Measurements from ENCODE around the gene SURF2.
"Not testable (repeated sequence)": the region's sequence is repeated elsewhere in the genome, so short reads cannot be mapped to it uniquely, and the experiment has no call there.

Gene SURF2

GRCh38 chr9:133387680-133388079, 31.3 kb downstream of the SURF2 start:
- no peak overlapping the region for H3K4me3 Mint-ChIP-seq
- no peaks in the 10 kb centered on the region for H3K4me1 Mint-ChIP-seq (ENCODE audit: low read depth)
- no peaks in the 10 kb centered on the region for H3K9me3 Mint-ChIP-seq
- peaks cover 3% of the 10 kb centered on the region for H3K27me3 Mint-ChIP-seq
- H3K36me3 Mint-ChIP-seq (ENCODE audit: low read depth) = no peaks in the 10 kb centered on the region
- no peak overlapping the region for H3K27ac Mint-ChIP-seq

GRCh38 chr9:133389025-133389557, 32.7 kb downstream of the SURF2 start:
- no peaks in the 10 kb centered on the region for H3K9me3 Mint-ChIP-seq

GRCh38 chr9:133389562-133389961, 33.2 kb downstream of the SURF2 start:
- no peaks in the 10 kb centered on the region for H3K9me3 Mint-ChIP-seq
- no peak overlapping the region for H3K27ac Mint-ChIP-seq
- no peak overlapping the region for H3K4me3 Mint-ChIP-seq
- H3K4me1 Mint-ChIP-seq (ENCODE audit: low read depth) = no peaks in the 10 kb centered on the region
- H3K27me3 Mint-ChIP-seq = peaks cover 3% of the 10 kb centered on the region
- H3K36me3 Mint-ChIP-seq (ENCODE audit: low read depth) = no peaks in the 10 kb centered on the region

More at GRCh38 chr9:133389025-133389557, 32.7 kb downstream of the SURF2 start:
- Mint-ChIP-seq H3K4me3 (no peak overlapping the region), H3K27me3 (peaks cover 3% of the 10 kb centered on the region), H3K36me3 (ENCODE audit: low read depth) (no peaks in the 10 kb centered on the region), H3K27ac (no peak overlapping the region), H3K4me1 (ENCODE audit: low read depth) (no peaks in the 10 kb centered on the region)

GRCh38 chr9:133390713-133391112, 34.4 kb downstream of the SURF2 start:
- H3K4me1 Mint-ChIP-seq (ENCODE audit: low read depth) = no peaks in the 10 kb centered on the region
- no peaks in the 10 kb centered on the region for H3K36me3 Mint-ChIP-seq (ENCODE audit: low read depth)
- no peaks in the 10 kb centered on the region for H3K9me3 Mint-ChIP-seq
- H3K4me3 Mint-ChIP-seq = no peak overlapping the region
- H3K27ac Mint-ChIP-seq = no peak overlapping the region
- peaks cover 3% of the 10 kb centered on the region for H3K27me3 Mint-ChIP-seq

- H3K4me3 Mint-ChIP-seq; H3K9me3 Mint-ChIP-seq; H3K27ac Mint-ChIP-seq; H3K4me1 Mint-ChIP-seq (ENCODE audit: low read depth); H3K36me3 Mint-ChIP-seq (ENCODE audit: low read depth); H3K27me3 Mint-ChIP-seq: not testable (repeated sequence)
Measured at GRCh38 chr9:133391449-133391848, 35.1 kb downstream of the SURF2 start.

- H3K36me3 Mint-ChIP-seq (ENCODE audit: low read depth); H3K27ac Mint-ChIP-seq; H3K4me1 Mint-ChIP-seq (ENCODE audit: low read depth); H3K27me3 Mint-ChIP-seq; H3K9me3 Mint-ChIP-seq; H3K4me3 Mint-ChIP-seq: not testable (repeated sequence)
Measured at GRCh38 chr9:133392308-133392707, 36.0 kb downstream of the SURF2 start.

GRCh38 chr9:133393399-133393798, 37.0 kb downstream of the SURF2 start:
- no peak overlapping the region for H3K4me3 Mint-ChIP-seq
- no peaks in the 10 kb centered on the region for H3K36me3 Mint-ChIP-seq (ENCODE audit: low read depth)
- no peaks in the 10 kb centered on the region for H3K9me3 Mint-ChIP-seq
- no peak overlapping the region for H3K27ac Mint-ChIP-seq
- H3K4me1 Mint-ChIP-seq (ENCODE audit: low read depth) = no peaks in the 10 kb centered on the region
- peaks cover 3% of the 10 kb centered on the region for H3K27me3 Mint-ChIP-seq

GRCh38 chr9:133394687-133395271, 38.4 kb downstream of the SURF2 start:
- Mint-ChIP-seq H3K9me3 (no peaks in the 10 kb centered on the region), H3K27ac (no peak overlapping the region), H3K36me3 (ENCODE audit: low read depth) (no peaks in the 10 kb centered on the region), H3K4me3 (no peak overlapping the region), H3K27me3 (peaks cover 1% of the 10 kb centered on the region), H3K4me1 (ENCODE audit: low read depth) (no peaks in the 10 kb centered on the region)

- no peaks in the 10 kb centered on the region for H3K4me1 Mint-ChIP-seq (ENCODE audit: low read depth)
Measured at GRCh38 chr9:133396952-133397351, 40.6 kb downstream of the SURF2 start.

GRCh38 chr9:133397370-133397769, 41.0 kb downstream of the SURF2 start:
- Mint-ChIP-seq H3K27ac (no peak overlapping the region), H3K27me3 (no peaks in the 10 kb centered on the region), H3K4me1 (ENCODE audit: low read depth) (no peaks in the 10 kb centered on the region), H3K9me3 (no peaks in the 10 kb centered on the region), H3K36me3 (ENCODE audit: low read depth) (no peaks in the 10 kb centered on the region), H3K4me3 (no peak overlapping the region)

More at GRCh38 chr9:133396952-133397351, 40.6 kb downstream of the SURF2 start:
- no peaks in the 10 kb centered on the region for H3K27me3 Mint-ChIP-seq
- H3K9me3 Mint-ChIP-seq = no peaks in the 10 kb centered on the region
- H3K27ac Mint-ChIP-seq = no peak overlapping the region
- no peaks in the 10 kb centered on the region for H3K36me3 Mint-ChIP-seq (ENCODE audit: low read depth)
- H3K4me3 Mint-ChIP-seq = no peak overlapping the region

- no peak overlapping the region for H3K27ac Mint-ChIP-seq
- H3K4me1 Mint-ChIP-seq (ENCODE audit: low read depth) = no peaks in the 10 kb centered on the region
- no peaks in the 10 kb centered on the region for H3K9me3 Mint-ChIP-seq
- H3K27me3 Mint-ChIP-seq = no peaks in the 10 kb centered on the region
- no peak overlapping the region for H3K4me3 Mint-ChIP-seq
- no peaks in the 10 kb centered on the region for H3K36me3 Mint-ChIP-seq (ENCODE audit: low read depth)
Measured at GRCh38 chr9:133397895-133398294, 41.5 kb downstream of the SURF2 start.

- Mint-ChIP-seq H3K4me1 (ENCODE audit: low read depth) (peaks cover 5% of the 10 kb centered on the region), H3K27ac (no peak overlapping the region), H3K27me3 (no peaks in the 10 kb centered on the region)
Measured at GRCh38 chr9:133400292-133400691, 43.9 kb downstream of the SURF2 start.

GRCh38 chr9:133401588-133401987, 45.2 kb downstream of the SURF2 start:
- peaks cover 5% of the 10 kb centered on the region for H3K4me1 Mint-ChIP-seq (ENCODE audit: low read depth)
- H3K9me3 Mint-ChIP-seq = no peaks in the 10 kb centered on the region
- H3K27ac Mint-ChIP-seq = no peak overlapping the region
- no peaks in the 10 kb centered on the region for H3K27me3 Mint-ChIP-seq
- peaks cover 19% of the 10 kb centered on the region for H3K36me3 Mint-ChIP-seq (ENCODE audit: low read depth)
- H3K4me3 Mint-ChIP-seq = no peak overlapping the region

More at GRCh38 chr9:133400292-133400691, 43.9 kb downstream of the SURF2 start:
- H3K4me3 Mint-ChIP-seq = no peak overlapping the region
- H3K9me3 Mint-ChIP-seq = no peaks in the 10 kb centered on the region
- peaks cover 6% of the 10 kb centered on the region for H3K36me3 Mint-ChIP-seq (ENCODE audit: low read depth)

- Mint-ChIP-seq H3K27ac (no peak overlapping the region), H3K9me3 (no peaks in the 10 kb centered on the region), H3K36me3 (ENCODE audit: low read depth) (peaks cover 30% of the 10 kb centered on the region), H3K4me3 (no peak overlapping the region), H3K27me3 (no peaks in the 10 kb centered on the region), H3K4me1 (ENCODE audit: low read depth) (peaks cover 15% of the 10 kb centered on the region)
Measured at GRCh38 chr9:133402689-133403088, 46.3 kb downstream of the SURF2 start.

GRCh38 chr9:133403766-133404453, 47.6 kb downstream of the SURF2 start:
- Mint-ChIP-seq H3K4me1 (ENCODE audit: low read depth) (peaks cover 18% of the 10 kb centered on the region), H3K36me3 (ENCODE audit: low read depth) (peaks cover 33% of the 10 kb centered on the region), H3K27me3 (no peaks in the 10 kb centered on the region), H3K9me3 (no peaks in the 10 kb centered on the region), H3K27ac (no peak overlapping the region), H3K4me3 (no peak overlapping the region)
